ENCODE results near the gene OBI1.

The OBI1 gene

GRCh38 chr13:78679329-78679728, 20.4 kb upstream of the OBI1 start:
- Histone ChIP-seq H3K79me2 (ENCODE audit: low read length) (no peaks in the 10 kb centered on the region), H4K20me1 (ENCODE audit: insufficient read depth, low read length) (no peaks in the 10 kb centered on the region), H2AFZ (ENCODE audit: low read depth, low read length) (no peak overlapping the region), H3K4me2 (ENCODE audit: low read length) (no peak overlapping the region), H3K36me3 (replicated peaks; ENCODE audit: low read depth, low read length) (no peaks in the 10 kb centered on the region), H3K9ac (ENCODE audit: low read length) (no peak overlapping the region), H3K27me3 (ENCODE audit: low read depth, low read length) (0 out of 2 replicates have a peak, but pooled peaks cover 4% of the 10 kb centered on the region), H3K9me3 (ENCODE audit: insufficient read depth, low read length) (no peaks in the 10 kb centered on the region), H3K4me3 (ENCODE audit: low read length) (no peak overlapping the region), H3K4me1 (ENCODE audit: low read length) (no peaks in the 10 kb centered on the region), H3K27ac (ENCODE audit: low read length) (no peak overlapping the region)
- TF ChIP-seq, protein P1, sequence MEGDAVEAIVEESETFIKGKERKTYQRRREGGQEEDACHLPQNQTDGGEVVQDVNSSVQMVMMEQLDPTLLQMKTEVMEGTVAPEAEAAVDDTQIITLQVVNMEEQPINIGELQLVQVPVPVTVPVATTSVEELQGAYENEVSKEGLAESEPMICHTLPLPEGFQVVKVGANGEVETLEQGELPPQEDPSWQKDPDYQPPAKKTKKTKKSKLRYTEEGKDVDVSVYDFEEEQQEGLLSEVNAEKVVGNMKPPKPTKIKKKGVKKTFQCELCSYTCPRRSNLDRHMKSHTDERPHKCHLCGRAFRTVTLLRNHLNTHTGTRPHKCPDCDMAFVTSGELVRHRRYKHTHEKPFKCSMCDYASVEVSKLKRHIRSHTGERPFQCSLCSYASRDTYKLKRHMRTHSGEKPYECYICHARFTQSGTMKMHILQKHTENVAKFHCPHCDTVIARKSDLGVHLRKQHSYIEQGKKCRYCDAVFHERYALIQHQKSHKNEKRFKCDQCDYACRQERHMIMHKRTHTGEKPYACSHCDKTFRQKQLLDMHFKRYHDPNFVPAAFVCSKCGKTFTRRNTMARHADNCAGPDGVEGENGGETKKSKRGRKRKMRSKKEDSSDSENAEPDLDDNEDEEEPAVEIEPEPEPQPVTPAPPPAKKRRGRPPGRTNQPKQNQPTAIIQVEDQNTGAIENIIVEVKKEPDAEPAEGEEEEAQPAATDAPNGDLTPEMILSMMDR (IDR thresholded peaks at IDR 0.05; ENCODE audit: low read depth, low read length) = no peak
- TF ChIP-seq EZH2phosphoT487 (IDR thresholded peaks at IDR 0.05; ENCODE audit: low read depth) = no peak

DNA sequence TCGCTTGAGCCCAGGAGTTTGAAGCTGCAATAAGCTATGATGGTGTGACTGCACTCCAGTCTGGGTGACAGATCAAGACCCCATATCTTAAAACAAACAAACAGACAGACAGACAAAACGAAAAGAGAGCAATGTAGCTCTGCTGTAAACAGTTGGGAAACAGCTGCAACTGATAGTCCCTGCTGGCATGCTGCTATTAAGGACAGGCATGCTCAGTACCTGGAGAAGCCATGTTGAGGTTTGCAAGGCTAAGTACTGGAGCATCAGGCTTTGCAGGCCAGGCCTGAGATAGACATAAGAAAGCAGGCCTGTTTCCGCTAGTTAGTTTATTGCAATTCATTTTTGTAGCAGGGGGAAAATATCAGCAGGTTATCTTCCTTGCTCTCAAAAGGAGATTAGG, 16.2 kb upstream of the OBI1 start:
- TF ChIP-seq EZH2phosphoT487 (IDR thresholded peaks at IDR 0.05; ENCODE audit: low read depth) = no peak
- TF ChIP-seq, protein P1 (IDR thresholded peaks at IDR 0.05; ENCODE audit: low read depth, low read length) = no peak
- Histone ChIP-seq H3K36me3 (replicated peaks; ENCODE audit: low read depth, low read length) (no peaks in the 10 kb centered on the region), H3K4me2 (ENCODE audit: low read length) (no peak overlapping the region), H3K4me3 (ENCODE audit: low read length) (no peak overlapping the region), H3K27ac (ENCODE audit: low read length) (no peak overlapping the region), H3K4me1 (ENCODE audit: low read length) (no peaks in the 10 kb centered on the region), H3K9me3 (ENCODE audit: insufficient read depth, low read length) (no peaks in the 10 kb centered on the region), H4K20me1 (ENCODE audit: insufficient read depth, low read length) (no peaks in the 10 kb centered on the region), H2AFZ (ENCODE audit: low read depth, low read length) (no peak overlapping the region), H3K9ac (ENCODE audit: low read length) (no peak overlapping the region), H3K79me2 (ENCODE audit: low read length) (no peaks in the 10 kb centered on the region), H3K27me3 (ENCODE audit: low read depth, low read length) (no peaks in the 10 kb centered on the region)

DNA sequence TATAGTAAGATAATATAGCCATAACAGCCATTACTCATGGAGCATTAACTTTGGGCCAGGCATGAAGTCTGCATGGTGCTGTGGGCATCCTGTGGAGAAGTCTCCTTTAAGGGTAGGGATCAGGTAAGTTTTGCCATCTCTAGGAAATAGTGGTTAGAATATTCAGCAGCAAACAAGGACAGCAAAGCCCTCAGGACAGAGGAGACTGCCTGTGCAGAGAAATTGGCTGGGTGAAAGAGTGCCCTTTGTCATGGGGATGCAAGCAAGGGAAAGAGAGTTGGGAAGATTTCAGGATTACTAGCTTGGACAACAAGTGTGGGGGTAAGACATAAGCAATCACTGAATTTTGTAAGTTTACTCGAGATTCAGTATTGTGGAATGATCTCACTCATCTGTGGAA, 15.7 kb upstream of the OBI1 start:
- Histone ChIP-seq H3K4me1 (ENCODE audit: low read length) (no peaks in the 10 kb centered on the region), H3K79me2 (ENCODE audit: low read length) (no peaks in the 10 kb centered on the region), H3K9ac (ENCODE audit: low read length) (no peak overlapping the region), H3K4me3 (ENCODE audit: low read length) (no peak overlapping the region), H3K4me2 (ENCODE audit: low read length) (no peak overlapping the region), H3K27ac (ENCODE audit: low read length) (no peak overlapping the region), H3K36me3 (replicated peaks; ENCODE audit: low read depth, low read length) (no peaks in the 10 kb centered on the region), H4K20me1 (ENCODE audit: insufficient read depth, low read length) (no peaks in the 10 kb centered on the region), H3K27me3 (ENCODE audit: low read depth, low read length) (no peaks in the 10 kb centered on the region), H3K9me3 (ENCODE audit: insufficient read depth, low read length) (no peaks in the 10 kb centered on the region), H2AFZ (ENCODE audit: low read depth, low read length) (no peak overlapping the region)
- TF ChIP-seq, protein P1 (IDR thresholded peaks at IDR 0.05; ENCODE audit: low read depth, low read length) = no peak
- TF ChIP-seq EZH2phosphoT487 (IDR thresholded peaks at IDR 0.05; ENCODE audit: low read depth) = no peak

- peak overlapping the region; percentile 25 for H3K4me3 ChIP-seq (ENCODE audit: low read length)
- peaks cover 16% of the 10 kb centered on the region for H3K79me2 ChIP-seq (ENCODE audit: low read length)
- H3K9ac ChIP-seq (ENCODE audit: low read length) = peak overlapping the region; percentile 24; the same call in 1 of the 2 replicates
- H4K20me1 ChIP-seq (ENCODE audit: insufficient read depth, low read length) = peaks cover 6% of the 10 kb centered on the region
- H3K4me1 ChIP-seq (ENCODE audit: low read length) = peaks cover 13% of the 10 kb centered on the region
- no peak for TF ChIP-seq EZH2phosphoT487 (IDR thresholded peaks at IDR 0.05; ENCODE audit: low read depth)
- TF ChIP-seq, protein P1 (IDR thresholded peaks at IDR 0.05; ENCODE audit: low read depth, low read length) = no peak
- no peaks in the 10 kb centered on the region for H3K27me3 ChIP-seq (ENCODE audit: low read depth, low read length)
- H3K36me3 ChIP-seq (replicated peaks; ENCODE audit: low read depth, low read length) = no peaks in the 10 kb centered on the region
- peak overlapping the region; percentile 62 for H2AFZ ChIP-seq (ENCODE audit: low read depth, low read length)
- no peak overlapping the region for H3K27ac ChIP-seq (ENCODE audit: low read length)
- peak overlapping the region; percentile 51 for H3K4me2 ChIP-seq (ENCODE audit: low read length)
- H3K9me3 ChIP-seq (ENCODE audit: insufficient read depth, low read length) = no peaks in the 10 kb centered on the region
Measured at GRCh38 chr13:78662467-78662866, 3.5 kb upstream of the OBI1 start.

Data from OCI-LY3 (cell line).